SHP77 (cell line): ENCODE data around the gene GFPT1.
"Not testable (repeated sequence)": the region's sequence is repeated elsewhere in the genome, so short reads cannot be mapped to it uniquely, and the experiment has no call there.

ENCODE experiments used
- DNase-seq, 2 experiments: peaks; one replicate each; lab custom pipeline; 2025; lab: John Stamatoyannopoulos, UW

GFPT1 gene

DNA sequence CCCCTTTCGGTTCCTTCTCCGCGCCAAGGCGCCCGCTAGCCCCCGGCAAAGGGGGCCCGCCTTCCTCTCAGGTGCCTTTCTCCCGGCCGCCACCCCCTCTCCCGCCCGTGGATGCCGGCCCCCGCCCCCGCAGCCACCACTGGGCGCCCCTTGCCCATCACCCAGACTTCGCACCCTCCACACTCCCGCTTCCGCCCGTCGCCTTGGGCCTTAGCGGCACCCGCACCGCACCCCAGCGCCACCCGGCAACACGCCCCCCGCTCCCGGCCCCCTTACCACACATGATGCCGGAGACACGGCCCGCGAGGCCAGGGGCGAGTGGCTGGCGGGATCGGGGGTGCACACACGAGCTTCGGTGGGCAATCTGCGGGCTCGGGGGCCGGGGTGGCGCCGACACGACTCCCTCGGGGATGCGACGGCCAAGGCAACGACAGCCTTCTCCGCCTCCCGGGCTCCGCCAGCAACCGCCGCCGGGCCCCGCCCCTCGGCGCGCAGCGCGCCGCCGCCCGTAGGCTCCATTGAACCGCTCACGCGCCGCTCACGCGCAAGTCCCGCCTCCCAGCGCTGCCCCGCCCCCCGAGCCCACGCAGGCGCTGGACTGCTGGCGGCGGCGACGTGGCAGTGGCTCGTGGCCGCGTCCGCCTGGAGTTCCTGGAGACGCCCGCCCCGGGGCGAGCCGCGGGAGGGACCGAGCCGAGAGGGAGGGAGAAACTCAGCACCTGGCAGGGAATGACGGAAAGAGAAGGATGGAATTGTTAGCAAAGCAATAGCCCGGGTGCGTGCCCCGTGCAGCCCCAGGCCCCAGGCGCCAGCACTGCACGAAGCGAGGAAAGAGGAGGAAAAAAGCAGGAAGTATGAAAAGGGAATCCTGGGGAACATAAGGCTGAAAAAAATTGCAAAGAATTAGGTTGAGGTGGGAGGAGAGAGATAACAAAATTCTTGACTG, at the start of gene GFPT1:
Gene GFPT1, minus strand, starts transcription at position 439 of the 946 bp plus-strand sequence. Its CDS starts 156 bp downstream, at position 283.
- DNase-seq: peak; percentile 90 to 91

DNA sequence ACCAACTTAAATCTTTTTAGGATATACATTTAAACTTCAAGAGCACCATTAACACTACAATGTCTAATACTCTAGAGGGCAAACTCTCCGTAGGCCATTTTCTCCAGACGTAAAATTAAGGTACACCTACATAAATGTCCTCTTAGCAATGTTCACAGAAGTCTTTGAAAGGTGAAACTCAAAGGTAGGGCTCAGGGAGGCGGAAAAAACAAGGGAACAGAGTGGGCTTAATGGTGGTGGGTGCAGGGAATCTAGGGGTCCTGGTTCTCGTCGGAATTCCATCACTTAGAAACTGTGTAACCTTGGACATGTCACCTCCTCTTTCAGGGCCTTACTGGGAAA, 49.5 kb upstream of the GFPT1 start:
- no peak for DNase-seq

DNA sequence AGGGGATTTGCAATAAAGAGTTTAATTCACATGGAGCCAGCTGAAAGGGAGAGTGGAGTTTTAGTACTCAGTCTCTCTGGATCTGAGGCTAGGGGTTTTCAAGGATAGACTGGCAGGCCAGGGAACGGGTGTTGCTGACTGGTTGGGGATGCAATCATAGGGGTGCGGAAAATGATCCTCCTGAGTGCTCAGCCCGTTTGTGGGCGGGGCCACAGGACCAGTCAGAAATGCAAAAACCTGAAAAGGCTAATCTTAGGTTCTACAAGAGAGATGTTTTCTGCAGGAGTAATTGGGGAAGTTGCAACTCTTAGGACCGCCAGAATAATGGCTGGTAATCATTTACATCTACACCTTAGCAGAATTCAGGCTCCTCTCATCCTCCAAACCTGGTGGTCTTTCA, 47.7 kb upstream of the GFPT1 start:
- no peak for DNase-seq

DNA sequence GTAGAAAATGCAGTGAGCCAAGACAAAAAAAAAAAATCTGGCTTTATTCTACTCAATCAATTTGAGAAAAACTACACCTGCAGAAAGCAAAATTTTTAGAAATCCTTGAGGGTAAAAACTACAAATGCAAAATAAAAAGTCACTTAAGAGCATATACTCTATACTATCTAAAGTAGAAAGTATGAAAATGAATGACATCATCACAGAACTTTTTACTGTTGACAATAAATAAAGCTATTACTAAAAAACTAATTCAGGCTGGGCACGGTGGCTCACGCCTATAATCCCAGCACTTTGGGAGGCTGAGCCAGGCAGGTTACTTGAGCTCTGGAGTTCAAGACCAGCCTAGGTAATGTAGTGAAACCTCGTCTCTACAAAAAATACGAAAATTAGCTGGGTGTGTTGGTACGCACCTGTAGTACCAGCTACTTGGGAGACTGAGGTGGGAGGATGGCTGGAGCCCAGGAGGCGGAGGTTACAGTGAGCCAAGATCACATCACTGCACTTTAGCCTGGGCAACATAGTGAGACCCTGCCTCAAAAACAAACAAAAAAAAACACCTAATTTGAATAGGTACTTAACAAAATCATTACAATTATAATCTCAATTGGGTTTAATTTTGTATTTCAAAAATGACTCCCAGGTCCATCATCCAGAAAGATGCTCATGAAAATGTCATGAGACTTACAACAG, 42.6 kb upstream of the GFPT1 start:
- no peak for DNase-seq

DNA sequence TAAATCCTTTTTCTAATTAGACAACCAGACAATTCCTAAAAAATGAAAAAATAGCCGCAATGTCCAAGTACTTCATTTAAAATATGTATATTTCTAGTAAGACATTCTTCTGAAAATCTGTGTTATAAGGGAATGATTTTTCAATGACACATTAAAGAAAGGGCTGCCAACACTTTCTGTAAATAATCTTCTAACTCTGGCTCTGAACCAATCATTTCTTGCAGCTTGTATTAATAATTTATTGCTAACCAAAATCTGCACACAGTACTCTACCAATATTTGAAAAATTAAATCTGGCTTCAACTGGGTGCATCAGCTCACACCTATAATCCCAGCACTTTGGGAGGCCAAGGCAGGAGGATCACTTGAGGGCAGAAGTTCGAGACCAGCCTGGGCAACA, 42.0 kb upstream of the GFPT1 start:
- no peak for DNase-seq

DNA sequence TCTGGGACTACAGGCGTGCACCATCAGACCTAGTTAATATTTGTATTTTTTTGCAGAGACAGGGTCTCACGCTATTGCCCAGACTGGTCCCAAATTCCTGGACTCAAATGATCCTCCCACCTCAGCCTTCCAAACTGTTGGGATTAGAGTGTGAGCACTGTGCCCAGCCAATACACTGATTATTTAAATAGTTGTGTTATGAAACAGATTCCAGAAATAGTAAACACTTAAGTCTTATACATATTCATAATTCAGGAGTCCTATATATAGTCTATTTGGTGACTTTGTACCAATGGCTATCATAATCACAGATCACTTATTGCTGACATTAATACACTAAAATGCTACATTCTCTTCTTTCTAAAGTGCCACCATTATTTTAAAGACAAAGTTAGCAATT, 37.4 kb upstream of the GFPT1 start:
- no peak for DNase-seq

DNA sequence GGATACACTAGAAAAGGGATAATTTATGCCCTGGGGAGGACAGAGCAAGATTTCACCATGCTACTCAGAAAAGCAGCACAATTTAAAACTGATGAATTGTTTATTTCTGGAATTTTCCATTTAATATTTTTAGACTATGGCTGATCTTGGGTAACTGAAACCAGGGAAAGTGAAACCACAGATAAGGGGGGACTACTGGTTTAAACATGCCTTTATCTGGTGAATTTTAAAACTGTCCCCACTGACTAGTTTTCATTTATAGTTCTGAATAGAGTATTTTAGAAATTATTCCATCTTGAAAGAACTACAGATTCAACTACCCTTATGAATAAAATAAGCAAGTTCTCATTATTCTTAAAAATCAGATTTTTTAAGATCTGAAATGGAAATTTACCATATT, 35.2 kb upstream of the GFPT1 start:
- no peak for DNase-seq

DNA sequence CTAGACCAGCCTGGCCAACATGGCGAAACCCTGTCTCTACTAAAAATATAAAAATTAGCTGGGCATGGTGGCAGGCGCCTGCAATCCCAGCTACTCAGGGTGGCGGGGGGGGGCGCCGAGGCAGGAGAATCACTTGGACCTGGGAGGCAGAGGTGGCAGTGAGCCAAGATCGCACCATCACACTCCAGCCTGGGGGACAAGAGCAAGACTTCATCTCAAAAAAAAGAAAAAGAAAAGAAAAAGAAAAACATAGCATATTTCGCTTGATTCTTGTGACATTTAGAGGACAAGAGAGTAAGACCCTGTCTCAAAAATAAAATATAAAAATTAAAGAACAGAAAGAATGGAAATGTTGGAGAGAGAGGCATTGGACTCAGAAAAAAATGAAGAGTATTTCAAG, 32.1 kb upstream of the GFPT1 start:
- DNase-seq: not testable (repeated sequence)

DNA sequence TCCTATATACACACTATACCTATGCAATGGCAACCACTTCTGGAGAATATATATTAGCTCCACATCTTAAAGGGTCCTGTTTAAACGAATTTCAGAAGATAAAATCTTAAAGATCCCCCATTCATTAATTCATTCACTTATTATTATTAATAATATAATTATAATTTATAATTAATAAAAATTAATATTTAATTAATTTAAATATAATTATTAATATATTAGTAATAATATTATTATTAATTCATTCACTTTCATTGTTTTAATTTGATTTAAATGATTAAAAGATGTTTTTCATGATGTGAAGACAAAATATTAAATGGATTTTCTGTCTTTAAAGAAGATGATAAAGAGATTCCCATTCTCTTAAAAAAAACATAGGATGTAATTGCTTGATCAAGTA, 29.1 kb upstream of the GFPT1 start:
- DNase-seq: no peak

DNA sequence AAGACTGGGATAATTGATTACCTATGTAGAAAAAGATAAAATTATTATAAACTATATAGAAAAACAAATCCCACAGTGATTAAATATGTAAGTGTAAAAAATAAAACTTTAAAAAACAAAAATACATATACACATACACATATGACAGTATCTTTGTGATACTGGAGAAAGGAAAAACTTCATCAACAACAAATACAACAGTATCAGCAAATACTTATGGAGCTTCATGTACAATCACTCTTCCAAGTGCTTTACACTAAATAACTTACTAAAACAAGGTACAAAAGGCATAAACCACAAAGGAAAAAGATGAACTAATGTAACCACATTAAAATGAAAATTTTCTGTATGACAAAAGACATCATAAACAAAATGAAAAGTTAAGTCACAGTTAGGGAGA, 24.1 kb upstream of the GFPT1 start:
- no peak for DNase-seq

DNA sequence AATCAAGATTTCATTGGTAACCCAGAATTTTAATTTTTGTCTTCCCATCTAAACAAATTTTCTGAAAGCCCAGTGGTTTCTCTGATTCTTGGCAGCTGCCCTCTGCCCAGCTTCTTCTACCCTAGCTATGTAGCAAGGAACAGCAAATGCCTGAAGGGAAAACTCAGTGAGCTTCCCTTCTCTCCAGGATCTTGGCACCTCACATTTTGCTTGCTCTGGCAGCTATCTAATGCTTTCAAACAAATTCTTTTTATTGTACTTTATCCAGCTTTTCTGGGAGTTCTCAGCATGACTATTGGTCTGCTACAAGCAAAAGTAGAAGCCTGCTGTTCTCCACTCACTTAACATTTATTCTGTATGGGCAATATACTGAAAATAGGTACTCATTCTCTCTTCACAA, 18.3 kb upstream of the GFPT1 start:
- DNase-seq: no peak

DNA sequence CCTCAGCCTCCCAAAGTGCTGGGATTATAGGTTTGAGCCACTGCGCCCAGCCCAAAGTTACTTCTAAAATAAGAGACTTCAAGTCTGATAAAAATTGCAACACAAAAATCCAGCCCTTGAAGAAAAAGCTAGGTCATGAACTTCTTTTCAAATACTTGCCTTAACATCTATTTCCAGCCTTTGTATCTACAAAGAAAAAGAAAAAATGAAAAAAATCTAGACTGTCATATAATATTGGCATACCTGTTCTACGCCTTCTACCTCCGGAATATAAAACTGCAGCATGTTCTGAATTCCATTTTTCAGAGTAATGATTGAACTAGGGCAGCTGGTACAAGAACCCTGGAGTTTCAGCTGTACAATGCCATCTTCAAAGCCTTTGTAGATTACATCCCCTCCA, 13.1 kb upstream of the GFPT1 start:
- DNase-seq: no peak

DNA sequence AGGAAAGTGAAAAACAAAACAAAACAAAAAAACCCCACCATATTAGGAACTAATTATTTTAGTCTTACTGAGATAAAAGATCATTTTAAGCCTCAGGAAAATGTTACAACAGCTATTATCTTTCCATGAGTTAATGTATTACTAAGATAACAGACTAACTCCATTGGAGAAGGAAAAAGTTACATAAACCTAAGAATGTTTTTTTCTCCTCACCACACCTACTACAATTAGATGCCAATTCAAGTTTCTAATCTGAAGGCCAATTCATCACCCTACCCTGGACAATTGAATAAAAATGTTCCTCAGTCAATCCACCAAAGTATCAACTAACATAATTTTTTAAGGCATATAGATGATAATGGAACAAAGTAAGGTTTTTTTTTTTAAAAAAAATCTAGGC, 10.2 kb upstream of the GFPT1 start:
- DNase-seq: no peak

DNA sequence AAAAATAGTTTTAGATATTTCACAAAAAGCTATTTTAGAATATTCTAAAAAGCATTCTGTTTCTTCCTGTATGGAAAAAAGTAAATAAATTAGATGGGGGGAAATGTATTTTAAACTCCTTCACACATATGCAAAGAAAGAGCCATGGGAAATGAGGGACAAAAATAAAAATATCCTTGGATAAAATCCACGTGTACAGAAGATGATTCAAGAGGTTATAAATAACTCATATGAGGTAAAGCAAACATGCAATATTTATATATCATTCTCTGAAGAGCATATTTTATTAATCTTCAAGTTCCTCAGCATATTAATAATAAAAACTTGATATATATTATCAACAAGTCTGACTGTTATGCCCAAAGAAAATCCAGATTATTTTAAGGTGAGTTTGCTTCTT, 8.8 kb upstream of the GFPT1 start:
- DNase-seq: no peak

DNA sequence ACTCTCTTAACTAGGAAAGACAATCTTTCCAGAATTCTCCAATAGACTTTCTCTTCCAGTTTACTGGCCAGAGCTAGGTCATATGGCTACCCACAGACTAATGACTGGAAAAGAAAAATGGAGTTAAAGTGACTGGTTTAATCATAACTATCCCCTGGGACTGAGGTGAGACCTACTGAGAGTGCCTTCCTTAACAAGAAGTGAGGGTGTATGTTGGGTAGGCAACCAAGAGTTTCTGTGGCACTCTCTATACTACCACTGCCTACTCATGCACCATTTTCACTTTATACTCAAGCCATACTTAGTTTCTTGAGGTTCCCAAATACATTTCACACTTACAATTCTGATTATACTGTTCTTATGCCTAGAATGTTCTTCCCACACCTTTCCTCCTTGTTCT, 6.9 kb upstream of the GFPT1 start:
- DNase-seq: no peak

DNA sequence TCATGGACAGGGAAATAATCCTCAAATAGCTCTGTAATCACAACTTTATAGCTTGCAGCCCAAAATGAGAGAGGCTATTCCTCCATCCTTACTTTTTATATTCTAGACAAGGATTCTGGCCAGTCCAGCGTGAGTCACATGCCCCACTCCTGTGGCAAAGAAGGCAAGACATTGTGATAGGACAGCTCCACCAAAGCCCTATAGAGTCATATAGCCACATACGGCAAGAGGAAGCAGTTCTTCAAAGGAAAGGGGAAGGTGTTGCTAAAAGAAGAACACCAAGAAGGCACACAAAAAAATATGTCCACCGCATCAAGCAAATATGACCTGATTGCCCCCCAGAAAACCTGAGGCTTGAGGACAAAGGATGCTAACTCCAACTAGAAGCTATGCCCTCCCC, 3.4 kb upstream of the GFPT1 start:
- no peak for DNase-seq

DNA sequence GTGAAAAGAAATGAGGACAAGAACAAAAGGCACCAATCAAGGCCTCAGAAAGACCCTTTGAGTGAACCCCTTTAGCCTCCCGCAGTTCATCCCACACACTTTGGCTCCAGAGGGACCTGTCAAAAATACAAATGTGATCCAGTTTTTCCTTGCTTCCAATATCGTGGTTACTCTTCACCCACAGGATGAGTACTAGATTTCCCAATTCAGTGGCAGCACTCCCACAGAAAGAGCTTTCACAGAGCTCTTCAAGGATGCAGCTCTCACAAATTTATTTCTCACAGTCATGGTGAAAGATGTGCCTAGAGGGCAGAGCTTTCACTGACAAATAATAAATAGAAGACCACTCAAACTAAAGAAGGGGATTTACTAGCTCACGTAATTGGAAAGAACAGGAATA, 3.0 kb upstream of the GFPT1 start:
- DNase-seq: no peak

DNA sequence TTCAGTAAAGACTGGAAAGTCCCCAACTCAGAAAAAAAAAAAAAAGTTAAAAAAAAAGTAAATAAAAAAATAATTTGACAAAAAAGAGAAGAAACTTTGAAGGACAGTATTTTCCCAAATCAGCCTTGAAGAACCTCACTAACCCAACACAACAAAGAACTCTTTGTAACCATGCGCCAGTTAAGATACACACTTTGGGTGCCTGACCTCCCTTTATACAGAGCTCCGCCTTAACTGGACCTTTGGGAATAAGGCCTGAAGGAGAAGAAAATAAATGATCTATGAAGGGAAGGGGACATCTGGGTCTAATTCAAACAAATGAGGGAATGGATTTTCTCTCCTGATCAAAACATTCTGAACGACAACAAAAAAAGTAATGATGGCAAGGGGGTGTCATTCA, 2.2 kb upstream of the GFPT1 start:
- no peak for DNase-seq

DNA sequence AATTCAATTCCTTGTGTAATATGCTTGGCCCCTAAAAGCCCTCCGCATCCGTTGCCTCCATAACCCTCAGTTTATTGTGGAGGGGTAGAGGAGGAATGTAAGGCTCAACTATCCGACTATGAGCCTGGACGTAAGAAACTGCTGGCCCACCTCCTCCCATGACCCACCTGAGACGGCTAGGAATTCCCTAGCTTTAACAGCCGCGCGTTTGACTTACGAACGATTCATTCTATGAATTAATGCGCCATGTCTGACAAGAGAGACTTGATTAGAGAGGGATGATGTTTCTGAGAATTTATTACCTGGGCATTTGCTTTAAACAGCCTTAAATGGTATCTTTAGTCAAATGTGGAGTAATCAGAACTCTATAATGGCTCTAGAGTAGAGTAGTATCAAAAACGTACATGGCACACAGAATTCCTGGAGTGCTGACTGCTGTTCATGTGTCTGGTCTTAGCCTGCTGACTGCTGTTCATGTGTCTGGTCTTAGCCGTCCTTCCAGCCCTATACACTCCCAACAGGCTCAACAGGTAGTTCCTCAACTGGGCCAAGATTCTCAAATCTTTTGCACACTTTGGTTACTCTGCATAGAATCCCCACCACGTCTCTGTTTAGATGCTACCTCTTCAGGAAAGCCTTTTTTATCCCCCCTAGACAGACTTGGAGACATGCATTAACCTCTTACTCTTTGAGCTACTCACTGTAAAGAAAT, 899 bp upstream of the GFPT1 start:
- DNase-seq: peak in 1 of 2 experiments; percentile 13

DNA sequence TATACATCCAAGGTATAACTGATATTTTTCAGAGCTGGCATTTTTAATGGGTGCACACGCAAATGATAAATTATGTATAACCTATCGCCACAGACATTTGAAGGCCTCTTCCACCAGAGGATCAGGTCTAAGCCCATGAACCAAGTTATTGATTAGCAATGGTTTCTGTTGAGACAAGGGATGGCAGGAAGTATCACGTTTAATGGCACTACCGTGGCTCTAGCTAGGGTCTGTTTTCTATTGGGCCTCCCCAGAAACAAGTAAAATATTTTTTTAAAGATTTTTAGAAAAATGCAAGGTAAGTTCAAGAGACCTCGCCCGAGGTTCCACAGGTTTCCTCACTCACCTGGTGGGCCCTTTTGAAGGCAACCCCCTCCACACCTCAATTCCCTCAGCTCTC, 667 bp downstream of the GFPT1 start:
- DNase-seq: no peak

DNA sequence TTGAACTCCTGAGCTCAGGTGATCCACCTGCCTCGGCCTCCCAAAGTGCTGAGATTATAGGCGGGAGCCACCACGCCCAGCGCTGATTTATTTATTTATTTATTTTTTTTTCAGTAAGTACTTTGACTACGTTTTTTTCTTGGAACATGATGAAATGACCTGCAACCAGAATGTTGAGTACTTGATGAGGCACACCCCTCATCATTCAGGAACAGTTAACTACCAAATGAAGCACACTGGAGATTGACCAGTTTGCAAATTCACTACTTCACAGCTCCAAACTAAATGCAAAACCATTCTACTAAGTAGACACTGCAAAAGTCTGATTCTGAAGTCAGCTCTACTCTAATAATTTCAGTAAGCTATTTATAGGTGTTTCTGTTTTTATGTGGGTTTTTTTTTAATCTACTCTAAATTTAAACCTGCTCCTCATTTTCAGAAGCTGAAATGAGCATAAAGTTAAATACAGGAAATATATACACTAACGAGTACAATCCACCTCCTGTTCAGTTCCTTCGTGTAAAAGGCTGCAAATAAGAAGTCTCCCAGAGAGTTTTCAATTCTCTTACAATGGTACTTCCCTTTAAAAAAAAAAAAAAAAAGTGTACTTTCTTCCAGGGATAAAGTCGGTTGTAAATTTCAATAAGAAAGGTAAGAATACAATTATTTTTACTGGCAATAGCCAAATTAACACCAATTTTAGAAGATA, 1.4 kb downstream of the GFPT1 start:
- no peak for DNase-seq

DNA sequence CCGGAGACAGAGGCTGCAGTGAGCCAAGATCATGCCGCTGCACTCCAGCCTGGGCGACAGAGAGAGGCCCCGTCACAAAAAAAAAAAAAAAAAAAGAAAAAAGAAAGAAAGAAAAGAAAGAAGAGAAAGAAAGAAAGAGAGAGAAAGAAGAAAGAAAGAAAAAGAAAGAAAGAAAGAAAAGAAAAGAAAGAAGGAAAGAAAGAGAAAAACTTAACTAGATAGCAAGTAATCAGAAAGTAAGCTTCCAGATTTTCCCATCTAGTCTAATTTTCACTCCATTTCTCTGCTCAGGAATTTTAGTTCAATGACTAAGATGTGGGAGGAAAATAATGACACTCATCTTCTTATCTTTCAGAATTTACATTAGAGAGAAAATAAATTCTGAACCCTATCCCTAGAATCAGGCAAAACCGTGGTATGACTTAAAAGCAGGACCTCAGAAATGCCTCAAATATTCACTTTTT, 2.4 kb downstream of the GFPT1 start:
- DNase-seq: no peak
